Left ventricle myocardium superior (tissue), 1 donor: ENCODE results near the gene KRTAP4-12. TPM values are rescaled to one million over a fixed set of nuclear protein-coding genes. Genes with fewer than 3 reads are reported as not detected.
"Not testable (repeated sequence)": the region's sequence is repeated elsewhere in the genome, so short reads cannot be mapped to it uniquely, and the experiment has no call there.

ENCODE experiments used
- ATAC-seq: fragments of 200-7000 bp; cut with Tn5 transposase; one replicate; pipeline ENCODE4 v1.9.1; 2020; ENCODE audit warnings: mild to moderate bottlenecking, moderate library complexity
- DNase-seq: peaks from one replicate; pipeline ENCODE4 v3.0.0-alpha.2; 2020
- intact Hi-C: fragments of 100-400 bp; cut with micrococcal nuclease; formaldehyde crosslinking; loops from one replicate; pipeline ENCODE4 v1.11.0; 2022
- total RNA-seq: library from RNA; stranded (reverse); fragmentation: NEBNext Ultra II Directional; extraction: Animal tissue kit (Norgen Biotek cat#: 25700); gene quantifications from one replicate; pipeline ENCODE4 v1.2.1, GENCODE V29; 2021
- donor health status: DM: no; HTN: yes; CAD: no; lungs with severe emphysema.

The KRTAP4-12 gene
- total RNA-seq, 1 donor from 2014 or later = not detected

- ATAC-seq (no peak), DNase-seq (no peak)
- intact Hi-C loops = no loop called here
Measured at GRCh38 chr17:41131979-41132378, 8.0 kb upstream of the KRTAP4-12 start.

- intact Hi-C loops = no loop called here
- DNase-seq (no peak), ATAC-seq (no peak)
Measured at GRCh38 chr17:41127371-41127770, 3.4 kb upstream of the KRTAP4-12 start.

- intact Hi-C loops = no loop called here
- DNase-seq (no peak), ATAC-seq (no peak)
Measured at GRCh38 chr17:41126412-41126811, 2.4 kb upstream of the KRTAP4-12 start.

DNA sequence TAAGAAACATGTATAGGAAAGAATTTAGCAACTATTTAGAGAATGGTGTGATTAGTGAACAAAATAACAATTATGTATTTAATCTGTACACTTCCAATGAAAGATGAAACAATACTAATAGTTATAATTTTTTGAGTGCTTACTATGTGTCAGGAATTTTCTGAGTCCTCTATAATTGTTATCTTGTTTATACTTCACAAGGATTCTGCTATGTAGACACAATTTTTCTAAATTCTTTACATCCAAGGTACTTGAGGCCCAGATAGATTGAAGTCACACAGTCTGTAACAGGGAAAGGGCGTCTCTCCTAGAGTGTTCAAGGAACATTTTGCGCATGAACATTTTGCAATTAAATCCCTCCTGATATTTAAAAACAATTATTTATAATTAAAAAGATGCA, 1.1 kb upstream of the KRTAP4-12 start:
- intact Hi-C loops = no loop called here
- DNase-seq = no peak
- no peak for ATAC-seq

DNA sequence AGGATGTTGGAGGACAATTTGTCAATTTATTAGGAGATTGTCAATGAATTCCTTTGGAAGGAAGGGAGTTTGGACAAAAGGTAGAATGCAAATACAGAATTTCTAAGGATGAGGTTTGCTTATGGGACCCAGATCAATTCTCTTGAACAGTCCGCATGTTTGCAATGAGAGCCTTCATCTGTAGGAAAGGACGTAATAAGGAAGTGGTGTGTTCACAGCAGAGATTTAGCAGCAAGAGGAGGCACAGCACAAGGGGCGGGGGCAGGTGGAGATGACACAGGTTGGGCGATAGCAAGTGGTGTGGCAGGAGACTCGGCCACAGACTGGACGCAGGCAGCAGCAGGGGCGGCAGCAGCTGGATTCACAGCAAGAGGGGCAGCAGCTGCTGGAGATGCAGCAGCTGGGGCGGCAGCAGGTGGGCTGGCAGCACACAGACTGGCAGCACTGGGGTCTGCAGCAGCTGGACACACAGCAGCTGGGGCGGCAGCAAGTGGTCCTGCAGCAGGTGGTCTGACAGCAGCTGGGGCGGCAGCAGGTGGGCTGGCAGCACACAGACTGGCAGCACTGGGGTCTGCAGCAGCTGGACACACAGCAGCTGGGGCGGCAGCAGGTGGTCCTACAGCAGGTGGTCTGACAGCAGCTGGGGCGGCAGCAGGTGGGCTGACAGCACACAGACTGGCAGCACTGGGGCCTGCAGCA, 541 bp downstream of the KRTAP4-12 start:
- ATAC-seq, DNase-seq, intact Hi-C loops: not testable (repeated sequence)

GRCh38 chr17:41121742-41122141, 2.2 kb downstream of the KRTAP4-12 start:
- DNase-seq = no peak
- no peak for ATAC-seq
- intact Hi-C loops = no loop called here

- DNase-seq, ATAC-seq, intact Hi-C loops: not testable (repeated sequence)
Measured at GRCh38 chr17:41119696-41120690, 4.0 kb downstream of the KRTAP4-12 start.

DNA sequence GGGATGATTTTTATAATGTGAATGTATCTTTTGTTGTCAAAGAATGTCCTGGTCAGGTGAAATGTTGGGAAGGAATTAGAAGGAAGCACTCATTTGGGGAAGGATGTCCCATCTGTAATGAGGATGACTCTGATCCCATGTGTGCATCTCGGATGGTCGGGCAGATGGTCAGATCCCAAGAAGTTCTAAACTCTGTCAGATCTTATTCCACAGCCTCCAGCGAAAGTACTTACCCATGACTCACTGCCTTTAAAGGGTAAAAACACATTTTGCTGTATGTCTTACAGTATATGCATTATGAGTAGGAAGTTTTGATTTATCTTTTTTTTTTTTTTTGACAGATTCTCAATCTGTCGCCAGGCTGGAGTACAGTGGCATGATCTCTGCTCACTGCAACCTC, 5.3 kb downstream of the KRTAP4-12 start:
- intact Hi-C loops = no loop called here
- DNase-seq = no peak
- no peak for ATAC-seq

GRCh38 chr17:41117846-41118386, 6.1 kb downstream of the KRTAP4-12 start, which contains the start of gene KRTAP4-11:
Gene KRTAP4-11, minus strand, starts transcription at chr17:41118373. Its CDS starts 58 bp downstream, at chr17:41118315.
- intact Hi-C loops, DNase-seq, ATAC-seq: not testable (repeated sequence)

- ATAC-seq (no peak), DNase-seq (no peak)
- intact Hi-C loops = no loop called here
Measured at GRCh38 chr17:41116297-41116696, 7.7 kb downstream of the KRTAP4-12 start.

DNA sequence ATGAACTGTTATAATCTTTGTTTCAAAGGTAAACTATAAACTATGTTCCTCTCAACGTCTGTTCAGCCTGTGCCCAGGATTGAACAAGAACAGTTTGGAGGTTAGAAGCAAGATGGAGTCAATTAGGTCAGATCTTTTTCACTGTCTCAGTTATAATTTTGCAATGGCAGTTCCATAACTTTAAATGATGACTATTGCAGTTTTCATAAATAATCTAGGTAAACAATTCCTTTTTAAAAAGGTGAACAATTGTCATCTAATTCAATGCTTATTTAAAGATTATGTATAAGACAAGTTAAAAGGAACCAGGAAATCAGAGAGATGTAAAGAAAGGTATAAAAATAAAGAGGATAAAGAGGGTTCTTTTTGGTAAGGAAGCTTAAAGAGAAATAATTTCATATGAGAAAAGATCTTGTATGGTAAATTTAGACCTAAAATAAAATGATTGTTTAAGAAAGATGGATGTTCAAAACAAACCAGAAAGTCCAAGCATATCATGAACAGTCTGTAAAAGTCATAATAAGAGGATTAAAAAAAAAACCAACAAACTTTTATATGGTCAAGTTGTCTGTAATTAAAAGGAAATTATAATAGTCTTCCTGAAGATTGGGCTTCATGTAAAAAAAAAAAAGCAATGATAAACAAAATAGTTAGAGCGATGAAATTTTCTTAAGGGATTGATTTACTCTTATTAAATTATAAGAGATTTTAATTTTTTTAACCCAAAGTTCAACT, 12.7 kb downstream of the KRTAP4-12 start:
- no peak for DNase-seq
- no peak for ATAC-seq
- intact Hi-C loops = no loop called here

DNA sequence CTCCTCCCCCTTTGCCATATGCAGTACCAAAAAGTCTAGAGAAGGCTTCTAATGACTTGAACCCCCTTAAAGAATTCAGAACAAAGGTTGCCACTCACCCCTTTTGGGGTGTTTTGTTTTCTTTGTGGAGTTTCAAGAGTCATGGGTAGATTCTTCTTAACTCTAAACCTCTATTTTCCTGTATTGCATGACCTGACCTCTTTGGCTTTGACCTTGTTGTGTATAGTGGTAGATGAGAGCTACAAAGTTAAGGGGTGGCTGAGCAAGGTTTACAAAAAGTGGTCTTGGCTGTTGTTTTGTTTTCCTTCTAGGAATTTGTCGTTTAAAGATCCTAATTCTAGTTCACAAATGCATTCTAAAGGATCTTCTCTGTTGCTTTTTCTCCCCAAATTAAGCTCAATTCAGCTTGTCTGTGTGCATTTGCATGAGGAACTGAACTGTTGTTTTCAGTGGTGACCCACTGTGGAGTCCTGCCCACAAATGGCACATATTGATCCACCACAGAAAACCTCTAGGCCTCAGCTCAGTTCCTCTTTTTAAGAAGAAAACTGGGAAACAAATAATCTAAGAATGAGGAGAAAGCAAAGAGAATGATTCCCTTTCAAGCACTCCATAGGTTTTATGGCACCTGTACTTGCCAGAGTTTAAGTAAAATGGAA, 15.1 kb downstream of the KRTAP4-12 start:
- ATAC-seq, DNase-seq, intact Hi-C loops: not testable (repeated sequence)

DNA sequence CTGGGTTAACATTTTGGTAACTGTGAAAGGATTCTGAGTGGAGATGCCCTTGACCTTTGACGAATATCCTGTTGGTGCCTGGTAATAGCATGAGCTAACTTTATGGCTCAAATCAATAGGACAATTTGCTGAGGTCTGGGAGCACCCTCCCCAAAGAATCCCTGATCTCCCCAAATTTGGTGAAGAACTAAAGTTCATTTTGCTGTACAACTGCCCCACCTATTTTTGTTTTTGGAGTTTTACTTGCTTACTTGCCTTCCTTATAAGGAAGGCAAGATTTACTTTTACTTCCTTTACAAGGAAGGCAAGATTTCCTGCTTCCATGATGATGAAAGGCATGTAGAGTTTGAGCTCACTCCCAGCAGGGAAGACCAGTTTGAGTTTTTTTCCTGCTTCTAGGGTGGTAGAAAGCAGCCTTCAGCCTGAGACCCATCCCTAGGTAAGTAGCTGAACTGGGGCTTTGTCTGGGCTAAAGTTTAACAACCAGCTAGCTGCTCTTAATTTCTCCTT, 16.0 kb downstream of the KRTAP4-12 start:
- ATAC-seq (no peak), DNase-seq (no peak)
- intact Hi-C loops = no loop called here

DNA sequence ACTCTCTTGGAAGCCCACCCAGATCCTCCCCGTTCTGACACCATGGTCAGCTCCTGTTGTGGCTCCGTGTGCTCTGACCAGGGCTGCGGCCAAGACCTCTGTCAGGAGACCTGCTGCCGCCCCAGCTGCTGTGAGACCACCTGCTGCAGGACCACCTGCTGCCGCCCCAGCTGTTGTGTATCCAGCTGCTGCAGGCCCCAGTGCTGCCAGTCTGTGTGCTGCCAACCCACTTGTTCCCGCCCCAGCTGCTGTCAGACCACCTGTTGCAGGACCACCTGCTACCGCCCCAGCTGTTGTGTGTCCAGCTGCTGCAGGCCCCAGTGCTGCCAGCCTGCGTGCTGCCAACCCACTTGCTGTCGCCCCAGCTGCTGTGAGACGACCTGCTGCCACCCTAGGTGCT, 18.6 kb downstream of the KRTAP4-12 start, which contains the start of gene KRTAP4-9:
KRTAP4-9 (plus strand) TSS at position 43 of the 400 bp plus-strand sequence; CDS start at position 43, 0 bp downstream.
- ATAC-seq, DNase-seq, intact Hi-C loops: not testable (repeated sequence)

GRCh38 chr17:41104386-41105038, 19.5 kb downstream of the KRTAP4-12 start:
- DNase-seq, intact Hi-C loops, ATAC-seq: not testable (repeated sequence)

DNA sequence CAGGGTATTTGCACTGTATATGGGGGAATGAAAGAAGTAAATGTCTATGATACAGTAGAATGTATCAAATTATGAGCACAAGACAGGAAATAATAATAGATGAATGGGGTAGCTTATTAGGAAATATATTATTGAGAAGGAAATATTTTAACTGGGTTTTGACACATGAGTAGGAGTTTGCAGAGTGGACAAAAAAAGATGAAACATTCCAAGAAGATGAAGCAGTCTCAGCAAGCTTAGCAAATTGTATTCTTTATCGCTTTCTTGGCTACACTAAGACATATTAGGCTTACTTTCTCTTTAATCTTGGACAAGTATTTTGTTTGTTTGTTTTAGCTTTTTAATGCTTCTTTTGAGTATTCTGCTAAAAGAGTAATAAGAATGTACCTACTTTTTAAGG, 20.1 kb downstream of the KRTAP4-12 start:
- DNase-seq (no peak), ATAC-seq (no peak)
- intact Hi-C loops = no loop called here

DNA sequence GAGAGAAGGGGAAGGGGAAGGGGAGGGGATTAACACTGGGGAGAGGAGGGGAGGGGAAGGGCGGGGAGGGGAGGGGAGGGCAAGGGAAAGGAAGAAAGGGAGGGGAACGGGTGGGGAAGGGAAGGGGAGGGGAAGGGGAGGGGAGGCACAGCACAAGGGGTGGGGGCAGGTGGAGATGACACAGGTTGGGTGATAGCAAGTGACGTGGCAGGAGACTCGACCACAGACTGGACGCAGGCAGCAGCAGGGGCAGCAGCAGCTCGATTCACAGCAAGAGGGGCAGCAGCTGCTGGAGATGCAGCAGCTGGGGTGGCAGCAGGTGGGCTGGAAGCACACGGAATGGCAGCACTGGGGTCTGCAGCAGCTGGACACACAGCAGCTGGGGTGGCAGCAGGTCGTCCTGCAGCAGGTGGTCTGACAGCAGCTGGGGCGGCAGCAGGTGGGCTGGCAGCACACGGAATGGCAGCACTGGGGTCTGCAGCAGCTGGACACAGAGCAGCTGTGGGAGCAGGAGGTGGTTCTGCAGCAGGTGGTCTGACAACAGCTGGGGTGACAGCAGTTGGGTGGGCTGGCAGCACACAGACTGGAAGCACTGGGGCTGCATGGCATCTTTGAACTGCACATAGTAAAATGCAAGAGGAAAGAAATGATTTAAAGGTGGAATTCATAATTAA, 22.3 kb downstream of the KRTAP4-12 start, which contains the start of gene KRTAP4-16:
KRTAP4-16 (minus strand) TSS at position 624 of the 674 bp plus-strand sequence; CDS start at position 624, 0 bp downstream.
- ATAC-seq = no peak

More for the DNA sequence above, 22.3 kb downstream of the KRTAP4-12 start, which contains the start of gene KRTAP4-16:
- intact Hi-C loops = no loop called here
- no peak for DNase-seq
